Prostate gland (tissue), 2 donors: ENCODE data around the gene NRXN2. TPM values are rescaled to one million over a fixed set of nuclear protein-coding genes. Genes with fewer than 3 reads are reported as not detected.
A peak's percentile ranks its signal among the peaks of the same experiment; 100 is the strongest.

ENCODE experiments used
- DNase-seq: peaks from one replicate; pipeline ENCODE4 v3.0.0-alpha.2; 2019; ENCODE audit warnings: low spot score
- H3K27ac ChIP-seq, 2 donors: fragments of 200-600 bp; sonication (generic); 2 replicates each; pipeline ENCODE4 v1.5.1; 2017 to 2019
- H3K27me3 ChIP-seq: fragments of 200-600 bp; sonication (generic); replicated peaks from 2 replicates; pipeline ENCODE4 v1.5.1; 2019; ENCODE audit not compliant: insufficient read depth
- H3K36me3 ChIP-seq, 2 donors: fragments of 200-600 bp; sonication (generic); 1 replicate in 1 of 2; 2 replicates in 1 of 2; pipeline versions ENCODE4 v1.5.1 to v1.8.1; 2017 to 2019
- H3K4me1 ChIP-seq: fragments of 200-600 bp; sonication (generic); replicated peaks from 2 replicates; pipeline ENCODE4 v1.5.1; 2019
- H3K4me3 ChIP-seq, 2 donors: fragments of 200-600 bp; sonication (generic); 2 replicates each; pipeline ENCODE4 v1.5.1; 2017 to 2019
- H3K9me3 ChIP-seq: fragments of 200-600 bp; sonication (generic); 2 replicates; pipeline ENCODE4 v1.5.1; 2017
- POLR2A ChIP-seq: fragments of 450-650 bp; IDR thresholded peaks from one replicate; pipeline ENCODE4 v1.6.1; 2016; ENCODE audit warnings: antibody characterized with exemption, mild to moderate bottlenecking
- POLR2AphosphoS5 ChIP-seq: sonication (generic); formaldehyde crosslinking; IDR thresholded peaks from one replicate; pipeline ENCODE4 v1.6.1; 2017; ENCODE audit warnings: antibody characterized with exemption
- WGBS: methylation state at CpG from one replicate; pipeline ENCODE4 v1.1.5; 2018; 5-methylcytosine and 5-hydroxymethylcytosine counted together
- intact Hi-C: fragments of 100-400 bp; cut with DNase I; formaldehyde crosslinking; loops from one replicate; pipeline ENCODE4 v1.14.2; 2022
- total RNA-seq, 2 donors: library from RNA; depleted of rRNA; stranded (reverse); fragments of >200 nt; gene quantifications; one replicate each; pipeline ENCODE4 v1.1.0, GENCODE V29; 2016
- TF ChIP-seq, protein P1 (sequence below), 4 experiments: fragments of 200-600 bp in 2 of 4; fragments of 450-650 bp in 2 of 4; sonication (generic) in 2 of 4; IDR thresholded peaks; 1 replicate in 3 of 4; 2 replicates in 1 of 4; pipeline ENCODE4 v1.5.1; 2016 to 2019; ENCODE audit warnings: antibody characterized with exemption in 4 of 4, mild to moderate bottlenecking in 2 of 4, moderate library complexity in 2 of 4

NRXN2 gene
- total RNA-seq, 2 donors from 2014 or later = 0.46 to 26.8 TPM

DNA sequence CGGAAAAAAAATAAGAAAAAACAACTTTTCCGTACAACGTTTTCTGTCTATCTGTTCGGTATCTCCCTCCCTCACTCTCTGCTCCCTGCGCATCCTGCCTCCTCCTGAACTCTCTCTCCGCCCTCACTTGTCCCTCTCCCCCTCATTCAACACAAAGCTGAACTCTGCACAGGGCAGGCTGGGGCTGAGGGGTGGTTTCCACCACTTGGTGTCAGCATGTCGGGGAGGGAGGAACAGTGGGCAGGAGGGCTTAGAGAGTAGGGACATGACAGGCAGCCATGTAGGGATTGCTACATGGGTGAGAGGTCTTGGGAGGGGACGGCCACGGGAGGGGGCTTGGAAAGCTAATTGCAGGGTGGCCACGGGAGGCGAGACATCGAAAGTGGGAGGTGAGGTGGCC is 114.4 kb downstream of the NRXN2 start:
- no peaks in the 10 kb centered on the region for H3K27me3 ChIP-seq
- H3K9me3 ChIP-seq = no peaks in the 10 kb centered on the region
- H3K36me3 ChIP-seq = no peaks in the 10 kb centered on the region
- DNase-seq = no peak
- intact Hi-C loops = no loop called here
- WGBS = 69% methylated on average over 12 of the region's 12 CpGs
- no peak for TF ChIP-seq POLR2AphosphoS5
- TF ChIP-seq, protein P1, sequence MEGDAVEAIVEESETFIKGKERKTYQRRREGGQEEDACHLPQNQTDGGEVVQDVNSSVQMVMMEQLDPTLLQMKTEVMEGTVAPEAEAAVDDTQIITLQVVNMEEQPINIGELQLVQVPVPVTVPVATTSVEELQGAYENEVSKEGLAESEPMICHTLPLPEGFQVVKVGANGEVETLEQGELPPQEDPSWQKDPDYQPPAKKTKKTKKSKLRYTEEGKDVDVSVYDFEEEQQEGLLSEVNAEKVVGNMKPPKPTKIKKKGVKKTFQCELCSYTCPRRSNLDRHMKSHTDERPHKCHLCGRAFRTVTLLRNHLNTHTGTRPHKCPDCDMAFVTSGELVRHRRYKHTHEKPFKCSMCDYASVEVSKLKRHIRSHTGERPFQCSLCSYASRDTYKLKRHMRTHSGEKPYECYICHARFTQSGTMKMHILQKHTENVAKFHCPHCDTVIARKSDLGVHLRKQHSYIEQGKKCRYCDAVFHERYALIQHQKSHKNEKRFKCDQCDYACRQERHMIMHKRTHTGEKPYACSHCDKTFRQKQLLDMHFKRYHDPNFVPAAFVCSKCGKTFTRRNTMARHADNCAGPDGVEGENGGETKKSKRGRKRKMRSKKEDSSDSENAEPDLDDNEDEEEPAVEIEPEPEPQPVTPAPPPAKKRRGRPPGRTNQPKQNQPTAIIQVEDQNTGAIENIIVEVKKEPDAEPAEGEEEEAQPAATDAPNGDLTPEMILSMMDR (IDR thresholded peaks at IDR 0.05) = no peak
- no peak for TF ChIP-seq POLR2A
- H3K4me1 ChIP-seq = no peaks in the 10 kb centered on the region
- H3K27ac ChIP-seq = no peak overlapping the region
- H3K4me3 ChIP-seq = no peak overlapping the region

DNA sequence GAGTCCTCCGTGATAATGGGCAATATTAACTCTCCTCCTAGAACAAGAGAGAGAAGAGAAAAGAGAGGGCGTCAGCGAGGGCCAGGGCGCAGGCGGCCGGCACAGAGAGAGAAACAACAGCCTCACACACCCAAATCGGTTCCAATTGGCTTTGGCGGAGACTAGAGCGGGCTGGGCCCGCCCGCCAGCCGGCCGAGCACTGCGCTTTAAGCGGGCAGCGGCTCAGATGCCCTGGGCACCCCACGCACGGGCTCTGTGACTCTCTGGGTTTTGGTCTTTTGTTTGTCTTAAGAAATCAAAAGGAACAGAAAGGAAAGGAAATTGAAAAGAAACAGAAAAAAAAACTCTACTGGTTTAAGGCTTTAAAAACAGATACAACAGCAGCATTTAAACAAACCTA is 115.0 kb downstream of the NRXN2 start:
- Histone ChIP-seq H3K4me3 (peak overlapping the region; percentile 10 to 14), H3K9me3 (no peaks in the 10 kb centered on the region), H3K36me3 (no peaks in the 10 kb centered on the region), H3K4me1 (no peaks in the 10 kb centered on the region), H3K27ac (no peak overlapping the region), H3K27me3 (no peaks in the 10 kb centered on the region)
- TF ChIP-seq POLR2A (no peak), POLR2AphosphoS5 (no peak)
- TF ChIP-seq, protein P1 (IDR thresholded peaks at IDR 0.05) = no peak
- no peak for DNase-seq
- WGBS = 29% methylated on average over 18 of the region's 18 CpGs
- intact Hi-C loops = no loop called here

DNA sequence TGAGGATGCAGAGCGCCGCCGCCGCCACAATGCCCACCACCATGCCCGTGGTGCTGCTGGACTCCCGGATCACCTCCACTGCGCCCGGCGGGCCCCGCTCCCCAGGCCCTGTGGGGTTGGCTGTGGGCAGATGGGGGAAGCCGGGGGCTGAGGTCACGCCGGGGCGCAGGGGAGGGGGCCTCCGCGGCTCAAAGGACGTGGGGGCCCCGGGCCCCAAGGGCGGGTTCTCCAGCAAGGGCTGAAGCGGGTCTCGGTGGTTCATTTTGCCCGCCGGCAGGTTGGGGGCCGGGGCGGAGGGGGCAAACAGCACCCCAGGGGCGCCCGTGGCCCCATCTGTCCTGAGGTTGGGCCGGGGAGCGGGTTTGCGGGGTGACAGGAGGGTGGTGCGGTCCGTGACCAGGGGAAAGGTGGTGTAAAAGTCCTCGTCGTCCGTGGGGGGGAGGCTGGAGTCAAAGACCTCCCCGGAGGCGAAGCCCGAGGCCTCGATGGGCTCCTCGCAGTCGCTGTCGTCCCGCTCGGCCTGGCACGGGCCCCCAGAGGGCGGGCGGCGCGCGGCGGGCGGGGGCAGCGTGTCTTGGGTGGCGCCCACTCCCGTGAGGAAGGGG is 115.5 kb downstream of the NRXN2 start:
- no peak for TF ChIP-seq POLR2AphosphoS5
- no peak for TF ChIP-seq POLR2A
- TF ChIP-seq, protein P1 (IDR thresholded peaks at IDR 0.05) = no peak
- WGBS = 82% methylated on average over 6 of the region's 55 CpGs
- no peak overlapping the region for H3K27ac ChIP-seq
- no peak for DNase-seq
- H3K4me3 ChIP-seq = peak overlapping the region; percentile 10 to 14
- H3K9me3 ChIP-seq = no peaks in the 10 kb centered on the region
- intact Hi-C loops = no loop called here
- no peaks in the 10 kb centered on the region for H3K36me3 ChIP-seq
- H3K27me3 ChIP-seq = no peaks in the 10 kb centered on the region
- H3K4me1 ChIP-seq = no peaks in the 10 kb centered on the region

DNA sequence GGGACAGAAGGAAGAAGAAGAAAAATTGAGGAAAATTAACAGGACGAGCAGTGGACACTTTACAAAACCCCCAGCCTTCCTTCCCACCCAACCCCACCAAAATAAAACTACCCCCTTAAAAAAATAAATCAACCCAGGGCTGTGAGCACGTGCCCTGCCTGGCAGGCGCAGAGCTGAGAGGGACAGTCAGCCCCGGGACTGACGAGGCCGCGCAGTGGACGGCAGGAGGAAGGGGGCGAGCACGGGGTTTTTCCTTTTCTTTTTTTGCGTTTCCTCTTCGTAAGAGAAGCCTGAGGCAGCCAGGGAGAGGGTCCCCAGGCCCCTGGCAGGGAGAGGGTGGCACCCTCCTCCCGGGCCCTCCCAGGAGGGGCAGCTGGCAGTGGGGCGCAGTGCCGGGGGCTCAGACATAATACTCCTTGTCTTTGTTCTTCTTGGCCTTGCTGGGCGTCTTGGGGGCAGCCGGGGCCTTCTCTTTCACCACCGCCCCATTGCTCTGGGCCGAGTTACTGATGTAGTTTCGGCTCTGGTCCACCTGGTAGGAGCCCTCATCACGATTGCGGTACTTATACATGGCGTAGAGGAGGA is 116.1 kb downstream of the NRXN2 start:
- WGBS = 83% methylated on average over 22 of the region's 23 CpGs
- Histone ChIP-seq H3K9me3 (no peaks in the 10 kb centered on the region), H3K27me3 (no peaks in the 10 kb centered on the region), H3K4me3 (no peak overlapping the region), H3K36me3 (no peaks in the 10 kb centered on the region), H3K27ac (no peak overlapping the region), H3K4me1 (no peaks in the 10 kb centered on the region)
- intact Hi-C loops = no loop called here
- DNase-seq = no peak
- TF ChIP-seq, protein P1 (IDR thresholded peaks at IDR 0.05) = no peak
- TF ChIP-seq POLR2AphosphoS5 = no peak
